Loucy (cell line): ENCODE data around the gene SERTAD3.

ENCODE experiments used
- CTCF ChIP-seq: fragments of 200-600 bp; sonication (generic); conservative IDR thresholded peaks from 2 replicates; pipeline ENCODE4 v1.5.1; 2014; ENCODE audit warnings: mild to moderate bottlenecking, antibody characterized with exemption, low read length
- EZH2phosphoT487 ChIP-seq: fragments of 200-600 bp; IDR thresholded peaks from 2 replicates; pipeline ENCODE4 v1.6.1; 2018; ENCODE audit warnings: antibody characterized with exemption, mild to moderate bottlenecking, moderate library complexity, borderline replicate concordance

GRCh38 chr19:40411958-40412499, 32.1 kb downstream of the SERTAD3 start:
- TF ChIP-seq CTCF (no peak), EZH2phosphoT487 (no peak)
